Measurements from ENCODE around the gene NEAT1.
"Not testable (repeated sequence)": the region's sequence is repeated elsewhere in the genome, so short reads cannot be mapped to it uniquely, and the experiment has no call there.

Gene NEAT1

GRCh38 chr11:65434667-65435410, 12.2 kb downstream of the NEAT1 start:
- DNase-seq (ENCODE audit: low read depth): no peak

GRCh38 chr11:65435411-65435931, 12.9 kb downstream of the NEAT1 start:
- no peak for DNase-seq (ENCODE audit: low read depth)

GRCh38 chr11:65435981-65436411, 13.4 kb downstream of the NEAT1 start:
- DNase-seq (ENCODE audit: low read depth): no peak

- DNase-seq (ENCODE audit: low read depth): no peak
These were observed 13.9 kb downstream of the NEAT1 start for GRCh38 chr11:65436412-65437032.

GRCh38 chr11:65437436-65438227, 15.0 kb downstream of the NEAT1 start:
- no peak for DNase-seq (ENCODE audit: low read depth)

GRCh38 chr11:65438257-65439151, 15.9 kb downstream of the NEAT1 start:
- no peak for DNase-seq (ENCODE audit: low read depth)

- DNase-seq (ENCODE audit: low read depth): no peak
These were observed 17.0 kb downstream of the NEAT1 start for GRCh38 chr11:65439331-65440181.

- no peak for DNase-seq (ENCODE audit: low read depth)
These were observed 18.4 kb downstream of the NEAT1 start for GRCh38 chr11:65440831-65441499.

- no peak for DNase-seq (ENCODE audit: low read depth)
These were observed 20.3 kb downstream of the NEAT1 start for GRCh38 chr11:65442842-65443331.

- no peak for DNase-seq (ENCODE audit: low read depth)
These were observed 21.9 kb downstream of the NEAT1 start for GRCh38 chr11:65444314-65445051.

- no peak for DNase-seq (ENCODE audit: low read depth)
These were observed 22.6 kb downstream of the NEAT1 start for GRCh38 chr11:65445101-65445603.

- no peak for DNase-seq (ENCODE audit: low read depth)
These were observed 23.2 kb downstream of the NEAT1 start for GRCh38 chr11:65445604-65446445.

GRCh38 chr11:65446446-65447277, 24.1 kb downstream of the NEAT1 start:
- DNase-seq (ENCODE audit: low read depth): no peak

GRCh38 chr11:65448074-65448417, 25.4 kb downstream of the NEAT1 start:
- DNase-seq (ENCODE audit: low read depth): no peak

GRCh38 chr11:65448418-65449105, 26.0 kb downstream of the NEAT1 start:
- no peak for DNase-seq (ENCODE audit: low read depth)

- not testable (repeated sequence) for DNase-seq (ENCODE audit: low read depth)
These were observed 28.7 kb downstream of the NEAT1 start for GRCh38 chr11:65451301-65451700.

GRCh38 chr11:65452259-65452658, 29.7 kb downstream of the NEAT1 start:
- not testable (repeated sequence) for DNase-seq (ENCODE audit: low read depth)
